OCI-LY3 (cell line): ENCODE measurements around the gene GPR34.

Source experiments
- H2AFZ ChIP-seq: fragments of 200-600, 300-600 bp; shearing (Covaris generic); 2 replicates; pipeline ENCODE4 v1.6.0; 2014; ENCODE audit warnings: antibody characterized with exemption, low read depth, low read length
- H3K27ac ChIP-seq: fragments of 200-600, 300-600 bp; sonication (generic); 2 replicates; pipeline ENCODE4 v1.5.1; 2014; ENCODE audit warnings: mild to moderate bottlenecking, low read length, moderate library complexity, mixed read lengths
- H3K27me3 ChIP-seq: fragments of 200-600, 300-600 bp; sonication (generic); 2 replicates; pipeline ENCODE4 v1.6.1; 2014; ENCODE audit warnings: low read depth, low read length, mixed read lengths
- H3K36me3 ChIP-seq: fragments of 200-600, 300-600 bp; sonication (generic); replicated peaks from 2 replicates; pipeline ENCODE3; 2014; ENCODE audit warnings: low read depth, low read length, mixed read lengths
- H3K4me1 ChIP-seq: fragments of 300-600, 200-600 bp; sonication (generic); 2 replicates; pipeline ENCODE4 v1.6.1; 2014; ENCODE audit warnings: low read length, mixed read lengths
- H3K4me2 ChIP-seq: fragments of 200-600, 300-600 bp; sonication (generic); 2 replicates; pipeline ENCODE4 v1.6.1; 2014; ENCODE audit warnings: low read length, mixed read lengths
- H3K4me3 ChIP-seq: fragments of 300-600, 200-600 bp; sonication (generic); 2 replicates; pipeline ENCODE4 v1.5.1; 2014; ENCODE audit warnings: antibody characterized with exemption, mild to moderate bottlenecking, low read length, moderate library complexity
- H3K79me2 ChIP-seq: fragments of 300-600, 200-600 bp; shearing (Covaris generic); 2 replicates; pipeline ENCODE4 v1.6.1; 2014; ENCODE audit warnings: mild to moderate bottlenecking, low read length, mixed read lengths
- H3K9ac ChIP-seq: fragments of 300-600, 200-600 bp; shearing (Covaris generic); 2 replicates; pipeline ENCODE4 v1.6.0; 2014; ENCODE audit warnings: mild to moderate bottlenecking, low read length, moderate library complexity
- H3K9me3 ChIP-seq: fragments of 200-600, 300-600 bp; shearing (Covaris generic); 2 replicates; pipeline ENCODE4 v1.6.1; 2014; ENCODE audit warnings: low read length, mixed read lengths; ENCODE audit not compliant: insufficient read depth
- H4K20me1 ChIP-seq: fragments of 200-600, 300-600 bp; sonication (generic); 2 replicates; pipeline ENCODE4 v1.6.1; 2016; ENCODE audit warnings: low read length, mixed read lengths; ENCODE audit not compliant: insufficient read depth
- CTCF ChIP-seq: fragments of 200-600, 300-600 bp; sonication (generic); IDR thresholded peaks from 2 replicates; pipeline ENCODE4 v1.5.1; 2014; ENCODE audit warnings: antibody characterized with exemption, low read length, low read depth
- EZH2phosphoT487 ChIP-seq: fragments of 200-600 bp; shearing (Covaris generic); IDR thresholded peaks from 2 replicates; pipeline ENCODE4 v1.6.1; 2018; ENCODE audit warnings: antibody characterized with exemption, mixed run types, low read depth

The GPR34 gene

DNA sequence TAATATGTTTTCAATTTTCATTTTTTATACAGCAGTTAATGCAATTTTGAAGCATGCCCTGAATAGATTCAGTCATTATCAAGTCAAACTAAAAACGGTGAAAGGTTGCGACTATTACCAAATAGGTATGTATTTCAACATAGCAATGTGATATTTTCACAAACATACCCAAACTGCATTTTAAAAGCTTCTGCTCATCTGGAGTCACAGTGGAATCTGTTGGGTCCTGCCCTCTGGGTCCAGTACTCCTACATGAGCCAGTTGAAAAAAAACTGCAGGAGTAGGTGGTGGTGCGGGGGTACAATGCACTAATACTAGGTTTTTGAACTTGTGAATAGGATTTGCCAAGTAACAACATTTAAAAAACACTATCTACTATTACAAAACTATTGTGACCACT is 938 bp downstream of the GPR34 start:
- Histone ChIP-seq H3K4me1 (peaks cover 23% of the 10 kb centered on the region), H3K9me3 (no peaks in the 10 kb centered on the region), H3K4me2 (no peak overlapping the region), H3K9ac (no peak overlapping the region), H3K79me2 (no peaks in the 10 kb centered on the region), H4K20me1 (peaks cover 8% of the 10 kb centered on the region), H3K4me3 (no peak overlapping the region), H3K36me3 (no peaks in the 10 kb centered on the region), H2AFZ (no peak overlapping the region), H3K27me3 (no peaks in the 10 kb centered on the region), H3K27ac (no peak overlapping the region)
- TF ChIP-seq EZH2phosphoT487 (no peak), CTCF (no peak)

DNA sequence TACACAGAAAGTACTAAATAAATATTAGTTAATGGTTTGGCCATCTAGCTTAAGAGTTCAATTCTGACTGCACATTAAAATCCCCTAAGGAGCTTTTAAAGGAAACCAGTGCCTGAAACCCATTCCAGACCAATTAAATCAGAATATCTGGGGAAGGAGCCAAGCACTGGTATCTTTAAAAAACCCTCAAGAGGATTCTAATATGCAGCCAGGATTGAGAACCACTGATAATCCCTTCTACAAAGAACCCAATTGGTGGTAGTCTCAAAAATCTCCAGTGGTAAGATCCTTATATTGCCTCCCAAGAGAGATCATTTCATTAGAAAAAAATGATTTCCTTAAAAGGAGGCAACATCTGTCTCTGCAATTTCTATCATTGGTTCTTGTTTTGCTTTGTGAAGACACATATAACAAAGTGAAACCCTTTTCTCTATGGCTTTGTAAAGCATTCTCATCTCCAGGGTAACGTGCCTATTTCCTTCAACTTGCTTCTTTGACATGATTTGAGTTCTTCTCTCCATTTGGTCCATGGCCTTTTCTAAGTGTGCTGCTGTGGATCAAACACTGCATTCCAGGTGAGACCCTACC is 3.5 kb downstream of the GPR34 start:
- no peak overlapping the region for H3K4me2 ChIP-seq
- H3K9me3 ChIP-seq = no peaks in the 10 kb centered on the region
- no peaks in the 10 kb centered on the region for H3K27me3 ChIP-seq
- peaks cover 15% of the 10 kb centered on the region for H3K4me1 ChIP-seq
- H3K27ac ChIP-seq = no peak overlapping the region
- no peak overlapping the region for H3K9ac ChIP-seq
- TF ChIP-seq EZH2phosphoT487 (no peak), CTCF (no peak)
- no peaks in the 10 kb centered on the region for H3K36me3 ChIP-seq
- no peaks in the 10 kb centered on the region for H3K79me2 ChIP-seq
- H2AFZ ChIP-seq = no peak overlapping the region
- no peak overlapping the region for H3K4me3 ChIP-seq
- H4K20me1 ChIP-seq = peaks cover 2% of the 10 kb centered on the region

GRCh38 chrX:41693024-41693423 is 4.3 kb downstream of the GPR34 start:
- H3K4me2 ChIP-seq = no peak overlapping the region
- H3K27ac ChIP-seq = no peak overlapping the region
- TF ChIP-seq EZH2phosphoT487 (no peak), CTCF (no peak)

DNA sequence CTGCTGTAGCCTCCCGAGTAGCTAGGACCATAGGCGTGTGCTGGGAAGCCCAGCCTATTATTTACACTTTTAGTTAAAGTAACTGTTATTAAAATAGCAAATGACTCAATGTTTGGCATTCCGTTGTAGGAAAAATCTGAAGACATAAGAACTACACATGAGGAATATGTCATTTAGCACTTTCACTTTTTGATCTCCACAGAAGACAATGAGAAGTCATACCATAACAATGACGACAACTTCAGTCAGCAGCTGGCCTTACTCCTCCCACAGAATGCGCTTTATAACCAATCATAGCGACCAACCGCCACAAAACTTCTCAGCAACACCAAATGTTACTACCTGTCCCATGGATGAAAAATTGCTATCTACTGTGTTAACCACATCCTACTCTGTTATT is 6.7 kb downstream of the GPR34 start:
- H4K20me1 ChIP-seq = no peaks in the 10 kb centered on the region
- H3K36me3 ChIP-seq = no peaks in the 10 kb centered on the region
- TF ChIP-seq EZH2phosphoT487 (no peak), CTCF (no peak)
- H3K27ac ChIP-seq = no peak overlapping the region
- H3K9me3 ChIP-seq = no peaks in the 10 kb centered on the region
- H3K27me3 ChIP-seq = no peaks in the 10 kb centered on the region
- no peaks in the 10 kb centered on the region; the same call in 1 of the 2 replicates for H3K4me1 ChIP-seq
- H2AFZ ChIP-seq = no peak overlapping the region
- no peak overlapping the region for H3K4me2 ChIP-seq
- no peaks in the 10 kb centered on the region for H3K79me2 ChIP-seq
- no peak overlapping the region for H3K4me3 ChIP-seq
- H3K9ac ChIP-seq = no peak overlapping the region

More at GRCh38 chrX:41693024-41693423, 4.3 kb downstream of the GPR34 start:
- Histone ChIP-seq H3K79me2 (no peaks in the 10 kb centered on the region), H3K9me3 (no peaks in the 10 kb centered on the region), H2AFZ (no peak overlapping the region), H3K9ac (no peak overlapping the region), H3K4me1 (peaks cover 12% of the 10 kb centered on the region), H3K36me3 (no peaks in the 10 kb centered on the region), H4K20me1 (no peaks in the 10 kb centered on the region), H3K4me3 (no peak overlapping the region), H3K27me3 (no peaks in the 10 kb centered on the region)
